ENCODE measurements around the gene DAB2IP.
A peak's percentile ranks its signal among the peaks of the same experiment; 100 is the strongest.
"Not testable (repeated sequence)": the region's sequence is repeated elsewhere in the genome, so short reads cannot be mapped to it uniquely, and the experiment has no call there.

The DAB2IP gene

DNA sequence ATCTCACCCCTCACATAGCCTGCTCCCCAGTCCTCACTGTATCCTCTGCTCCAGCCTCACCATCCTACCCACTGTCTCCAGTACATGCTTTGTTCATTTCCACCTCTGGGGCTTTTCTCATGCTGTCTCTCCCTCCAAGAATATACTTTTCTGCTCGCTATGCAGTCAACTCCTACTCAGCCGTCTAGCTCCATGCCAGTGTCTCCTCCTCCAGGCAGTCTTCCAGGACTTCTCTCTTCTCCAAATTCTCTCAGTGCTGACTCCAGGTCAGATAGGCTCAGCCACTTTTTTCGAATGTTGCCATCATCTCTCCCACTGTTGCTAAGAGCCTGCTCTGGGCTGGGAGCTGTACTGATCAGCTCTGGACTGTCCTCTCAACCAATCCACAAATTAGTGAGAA lies 8.0 kb upstream of the DAB2IP start:
- no peak for DNase-seq (ENCODE audit: low read depth in 1 of 2, low spot score in 1 of 2)

DNA sequence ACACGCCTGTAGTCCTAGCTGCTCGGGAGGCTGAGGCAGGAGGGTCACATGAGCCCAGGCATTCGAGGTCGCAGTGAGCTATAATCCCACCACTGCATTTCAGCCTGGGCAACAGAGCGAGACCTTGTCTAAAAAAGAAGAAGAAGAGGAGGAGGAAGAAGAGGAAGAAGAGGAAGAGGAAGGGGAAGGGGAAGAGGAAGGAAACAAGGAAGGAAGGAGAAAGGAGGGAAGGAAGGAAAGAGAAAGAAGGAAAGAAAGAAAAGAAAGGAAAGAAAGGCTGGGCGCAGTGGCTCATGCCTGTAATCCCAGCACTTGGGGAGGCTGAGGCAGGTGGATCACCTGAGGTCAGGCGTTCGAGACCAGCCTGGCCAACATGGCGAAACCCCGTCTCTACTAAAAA lies 7.4 kb upstream of the DAB2IP start:
- DNase-seq (ENCODE audit: low read depth in 1 of 2, low spot score in 1 of 2), result not testable (repeated sequence)

DNA sequence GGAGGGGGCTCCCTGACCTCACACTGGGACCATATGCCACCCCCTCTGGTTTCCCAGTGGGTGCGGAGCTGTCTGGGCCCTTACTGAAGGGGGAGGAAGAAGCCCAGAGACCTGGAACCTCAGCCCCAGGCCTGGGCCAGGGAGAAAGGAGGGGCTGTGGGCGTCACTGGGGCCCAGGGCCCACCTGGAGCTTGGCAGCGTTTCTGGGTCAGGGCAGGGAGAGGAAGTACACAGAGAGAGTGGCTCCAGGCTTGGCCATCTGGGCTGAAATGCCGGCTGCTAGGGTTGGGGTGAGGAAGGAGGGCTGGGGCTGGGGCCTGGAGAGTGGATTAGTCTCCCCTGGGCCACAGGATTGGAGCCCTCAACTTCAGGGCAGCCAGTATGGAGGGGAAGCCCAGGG lies 6.4 kb upstream of the DAB2IP start:
- DNase-seq (ENCODE audit: low read depth in 1 of 2, low spot score in 1 of 2), result no peak

DNA sequence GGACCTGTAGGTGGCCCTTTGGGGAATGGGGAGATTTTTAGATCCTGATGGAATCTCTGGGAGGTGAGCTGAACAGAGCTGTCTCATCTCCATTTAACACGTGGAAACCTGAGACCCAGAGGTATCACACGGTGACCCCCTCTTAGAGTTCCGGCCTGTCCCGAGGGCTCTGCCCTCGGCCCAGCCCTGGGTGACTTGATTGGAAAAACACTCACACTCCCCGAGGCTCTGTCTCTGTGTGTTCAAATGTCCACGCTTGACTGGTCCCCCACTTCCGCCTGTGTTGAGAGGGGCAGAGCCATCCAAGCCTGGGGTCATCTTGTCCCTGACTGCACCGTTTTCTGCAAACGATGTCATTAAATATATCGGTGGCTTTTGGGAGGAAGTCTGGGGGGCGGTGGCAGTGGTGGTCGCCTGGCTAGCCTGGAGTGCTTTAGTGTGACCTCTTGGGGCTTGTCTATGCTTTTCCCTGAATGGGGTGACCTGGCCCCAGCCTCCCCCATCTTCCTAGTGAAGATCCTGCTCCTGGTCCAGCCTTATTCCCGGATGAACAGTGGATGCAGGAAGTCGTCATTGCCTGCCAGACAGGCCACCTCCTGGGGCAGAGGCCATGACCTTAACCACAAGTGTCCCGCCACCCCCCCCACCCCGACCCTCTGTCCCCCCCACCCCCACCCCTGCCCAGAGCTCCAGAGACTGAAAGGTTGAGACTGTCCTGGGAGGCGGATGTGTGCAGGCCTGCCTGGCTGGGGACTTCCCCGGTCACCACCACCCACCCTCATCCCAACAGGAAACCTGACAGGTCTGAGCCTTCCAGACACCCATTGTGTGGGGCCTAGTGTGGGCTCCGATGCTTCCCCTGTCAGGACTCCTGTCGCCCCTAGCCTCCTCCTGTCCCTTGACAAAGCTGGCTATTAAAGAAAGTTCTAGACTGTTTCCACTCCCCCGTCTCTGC lies 5.3 kb upstream of the DAB2IP start:
- no peak for DNase-seq (ENCODE audit: low read depth in 1 of 2, low spot score in 1 of 2)

DNA sequence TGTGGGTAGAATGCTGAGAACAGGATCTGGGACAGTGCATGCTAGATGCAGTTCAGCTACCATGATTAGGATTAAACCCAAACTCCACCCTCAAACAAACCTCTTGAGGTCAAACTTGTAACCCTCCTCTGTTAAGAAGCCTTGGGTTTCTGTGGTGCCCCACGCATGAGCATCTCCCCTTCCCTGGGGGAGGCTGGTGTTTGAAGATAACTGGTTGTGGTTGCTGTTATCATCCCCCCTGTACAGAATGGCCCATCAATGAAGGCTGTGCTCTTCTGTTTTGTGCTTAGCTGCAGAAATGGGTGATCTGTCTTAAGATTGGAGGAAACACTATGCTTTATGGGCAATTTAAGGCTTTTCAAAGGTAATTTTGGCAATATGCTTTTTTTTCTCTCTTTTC lies 4.4 kb upstream of the DAB2IP start:
- no peak for DNase-seq (ENCODE audit: low read depth in 1 of 2, low spot score in 1 of 2)

DNA sequence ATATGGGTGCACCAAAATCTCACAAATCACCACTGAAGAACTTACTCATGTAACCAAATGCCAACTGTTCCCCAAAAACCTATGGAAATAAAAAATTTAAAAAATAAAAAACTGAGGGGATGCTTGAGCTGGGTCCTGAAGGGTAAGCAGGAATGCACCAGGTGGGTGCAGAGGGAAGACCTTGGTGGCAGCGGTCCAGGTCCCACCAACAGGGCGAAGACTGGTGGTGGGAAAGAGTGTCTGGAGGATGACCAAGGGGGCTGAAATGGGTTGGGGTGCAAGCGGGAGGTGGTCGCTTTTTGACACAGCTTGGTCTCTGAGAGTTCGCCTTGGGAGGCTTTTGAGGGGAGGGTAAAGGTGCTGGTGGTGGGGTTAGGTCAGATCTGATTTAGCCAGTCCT lies 3.3 kb upstream of the DAB2IP start:
- no peak for DNase-seq (ENCODE audit: low read depth in 1 of 2, low spot score in 1 of 2)

DNA sequence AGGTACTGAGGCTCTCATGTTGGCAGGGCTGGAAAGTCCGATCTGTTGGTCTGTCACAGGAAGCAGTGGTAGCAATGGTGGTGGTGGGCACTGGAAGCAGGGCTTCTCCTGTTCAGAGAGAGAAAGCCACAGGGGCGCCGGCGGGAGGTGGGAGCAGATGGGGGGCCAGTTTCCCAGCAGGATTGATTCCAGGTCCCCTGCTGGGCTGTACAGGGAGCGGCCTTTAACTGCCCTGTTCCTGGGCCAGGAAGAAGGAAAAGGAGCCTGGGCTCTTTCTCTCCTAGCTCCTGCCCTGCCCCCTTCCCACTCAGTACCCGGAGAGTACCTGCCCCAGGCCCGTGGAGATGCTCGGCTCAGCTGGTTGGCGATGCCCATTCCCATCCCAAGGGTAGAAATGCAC lies 2.6 kb upstream of the DAB2IP start:
- DNase-seq (ENCODE audit: low read depth in 1 of 2, low spot score in 1 of 2), result no peak

DNA sequence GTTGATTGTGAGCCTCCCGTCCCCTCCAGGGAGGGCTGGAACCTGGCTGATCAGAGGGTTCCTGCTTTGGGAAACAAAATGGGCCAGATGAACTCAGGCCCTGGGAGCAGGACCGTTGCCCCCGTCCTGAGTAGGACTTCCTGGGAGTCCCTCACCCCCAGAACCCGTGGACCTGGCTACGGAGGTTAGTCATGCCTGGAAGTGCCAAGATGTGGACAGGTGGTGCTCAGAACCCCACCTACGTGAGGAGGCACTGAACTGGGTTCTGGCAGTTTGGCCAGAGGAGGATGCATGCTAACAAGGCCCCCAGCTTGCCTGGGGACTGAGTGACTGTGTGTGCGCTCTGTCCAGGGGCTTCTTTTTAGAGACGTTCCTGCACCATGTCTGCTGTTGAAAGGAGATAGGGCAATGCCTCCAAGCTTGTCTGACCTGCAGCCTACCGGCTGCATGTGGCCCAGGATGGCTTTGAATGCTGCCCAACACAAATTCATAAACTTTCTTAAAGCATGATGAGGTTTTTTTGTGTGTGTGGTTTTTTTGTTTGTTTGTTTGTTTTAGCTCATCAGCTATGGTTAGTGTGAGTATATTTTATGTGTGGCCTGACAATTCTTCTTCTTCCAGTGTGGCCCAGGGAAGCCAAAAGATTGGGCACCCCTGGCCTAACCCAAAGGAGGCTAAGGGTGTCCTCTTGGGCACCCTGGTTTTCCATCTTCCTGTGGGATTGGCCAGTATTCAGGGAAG lies 1.8 kb upstream of the DAB2IP start:
- no peak for DNase-seq (ENCODE audit: low read depth in 1 of 2, low spot score in 1 of 2)

DNA sequence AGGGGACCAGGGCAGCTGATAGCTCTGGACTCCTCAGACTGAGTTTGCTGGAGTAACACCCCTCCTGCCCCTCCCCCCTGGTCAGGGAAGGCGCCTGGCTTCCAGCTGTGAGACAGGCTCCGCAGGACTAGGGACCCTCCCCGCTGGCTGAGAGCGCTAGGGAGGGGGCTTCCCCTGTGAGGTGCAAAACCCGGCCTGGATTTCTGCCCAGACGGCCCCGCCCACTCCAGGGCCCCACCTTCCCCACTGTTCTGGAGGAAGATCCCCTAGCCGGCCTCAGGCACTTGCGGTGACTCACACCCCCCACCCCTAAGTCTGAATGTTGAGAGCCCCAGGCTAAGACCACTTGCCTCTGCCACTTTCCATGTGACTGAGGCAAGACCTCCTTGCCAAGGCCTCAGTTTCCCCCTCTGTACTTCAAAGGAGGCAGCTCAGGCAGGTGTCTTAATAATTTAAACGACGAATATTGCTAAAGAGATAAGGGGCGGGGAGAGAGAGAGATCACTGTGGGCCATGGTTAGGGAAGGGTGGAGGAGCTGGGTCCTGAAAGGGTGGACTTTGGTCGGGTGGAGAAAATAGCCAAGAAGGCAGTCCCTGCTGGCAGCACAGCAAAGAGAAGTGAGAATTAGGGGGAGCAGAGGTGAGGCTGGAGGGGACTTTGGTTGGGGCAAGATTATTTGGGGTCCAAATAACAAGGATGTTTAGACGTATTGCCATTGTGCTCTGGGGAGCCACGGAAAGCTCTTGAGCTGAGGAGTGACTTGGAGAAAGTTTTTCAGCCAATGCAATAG lies 1.0 kb upstream of the DAB2IP start:
- DNase-seq (ENCODE audit: low read depth in 1 of 2, low spot score in 1 of 2), result peak in 1 of 2 donors; percentile 5

DNA sequence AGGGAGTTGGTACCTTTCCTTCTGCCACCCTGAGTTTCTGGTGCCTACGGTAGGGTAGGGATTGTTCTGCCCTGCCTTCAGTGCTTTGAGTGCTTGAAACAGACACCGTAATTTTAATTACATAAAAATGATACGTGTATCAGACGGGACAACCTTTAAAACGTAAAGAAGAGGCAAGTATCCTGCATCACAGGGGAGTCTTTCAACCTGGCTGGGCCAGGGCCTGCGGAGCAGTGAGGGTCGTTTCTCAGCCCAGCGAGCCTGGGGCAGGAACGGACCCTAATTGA lies 483 bp upstream of the DAB2IP start:
- no peak for DNase-seq (ENCODE audit: low read depth in 1 of 2, low spot score in 1 of 2)

DNA sequence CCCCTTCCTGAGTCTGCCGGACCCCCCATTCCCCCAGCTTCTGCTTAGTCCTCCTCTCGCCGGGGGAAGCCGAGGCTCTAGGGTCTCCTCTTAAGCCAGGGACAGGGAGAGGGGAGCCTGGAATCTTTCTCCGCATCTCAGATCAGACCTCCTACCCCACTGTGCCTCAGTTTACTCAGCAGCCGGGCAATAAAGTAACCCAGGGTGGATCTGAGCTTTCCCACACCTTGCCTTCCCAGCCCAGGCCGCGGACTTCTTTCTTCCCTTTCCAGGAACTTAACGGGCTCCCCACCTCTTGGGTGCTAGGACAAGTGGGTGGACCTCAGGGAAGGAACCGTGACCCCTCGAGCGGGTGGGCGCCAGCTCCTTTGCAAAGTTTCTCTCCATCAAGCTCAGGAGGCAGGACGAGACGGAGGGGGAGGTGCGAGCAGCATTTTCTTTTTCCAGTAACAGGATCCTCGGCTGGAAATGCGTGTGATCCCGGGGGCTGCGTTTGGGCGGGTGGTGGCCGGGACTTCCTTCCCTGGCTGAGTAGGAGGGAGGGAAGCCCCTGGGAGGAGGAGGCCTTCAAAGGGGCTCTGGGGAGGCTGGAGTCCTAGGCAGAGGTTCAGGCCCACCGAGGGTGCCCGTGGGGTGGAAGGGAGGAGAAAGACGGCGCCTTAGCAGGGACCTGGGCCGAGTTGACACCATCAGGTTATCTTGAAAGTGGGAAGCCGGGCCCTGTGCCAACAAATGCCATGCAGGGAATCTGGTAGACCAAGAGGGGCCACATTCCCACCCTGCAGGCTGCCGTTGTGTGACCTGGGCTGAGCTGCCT lies 795 bp downstream of the DAB2IP start:
- no peak for DNase-seq (ENCODE audit: low read depth in 1 of 2, low spot score in 1 of 2)

DNA sequence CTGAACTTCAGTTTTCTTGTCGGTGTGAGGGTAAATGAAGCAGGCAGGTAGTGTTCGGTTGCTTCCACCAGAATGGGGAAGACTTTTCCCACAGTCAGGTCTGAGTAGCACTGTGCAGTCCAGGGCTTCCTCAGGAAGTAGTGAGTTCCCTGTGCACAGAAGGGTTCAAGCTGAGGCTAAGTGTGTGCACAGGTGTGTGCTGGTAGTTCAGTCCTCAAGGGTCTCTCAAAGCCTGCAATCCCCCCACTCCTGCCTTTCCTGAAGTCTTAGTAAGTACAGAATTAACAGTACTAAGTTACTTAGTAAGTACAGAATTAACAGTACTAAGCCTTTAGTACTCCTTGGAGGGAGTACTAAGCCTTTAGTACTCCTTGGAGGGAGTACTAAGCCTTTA lies 1.4 kb downstream of the DAB2IP start:
- DNase-seq (ENCODE audit: low read depth in 1 of 2, low spot score in 1 of 2), result no peak

DNA sequence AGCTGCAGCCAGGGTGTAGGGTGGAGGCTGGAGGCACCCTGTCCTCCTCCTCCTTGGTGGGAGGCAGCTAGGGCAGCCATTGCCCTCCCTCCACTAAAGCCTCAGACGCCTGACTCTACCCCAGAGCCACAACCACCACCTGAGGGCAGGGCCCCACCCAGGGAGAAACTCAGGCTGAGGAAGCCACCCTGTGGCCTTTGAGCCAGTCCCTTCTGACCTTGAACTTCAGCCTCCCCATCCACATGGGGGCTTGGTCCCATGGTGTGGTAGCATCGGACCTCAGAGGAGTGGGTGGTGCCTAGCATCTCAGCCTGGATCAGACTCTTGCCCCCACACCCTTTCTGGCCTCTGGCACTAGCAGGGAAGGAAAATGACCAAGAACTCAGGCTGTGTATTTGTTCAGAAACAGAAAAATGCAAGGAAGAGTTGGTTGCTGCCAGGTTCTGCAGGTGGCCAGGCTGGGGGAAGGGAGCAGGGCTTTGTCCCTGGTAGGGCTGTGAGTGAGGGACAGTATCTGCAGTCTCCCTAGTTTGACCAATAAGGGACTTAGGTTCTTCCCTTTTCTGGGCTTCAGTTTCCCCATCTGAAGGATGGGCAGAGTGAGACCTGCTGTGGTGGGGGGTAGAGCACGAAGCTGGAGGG lies 3.2 kb downstream of the DAB2IP start:
- DNase-seq (ENCODE audit: low read depth in 1 of 2, low spot score in 1 of 2), result no peak

DNA sequence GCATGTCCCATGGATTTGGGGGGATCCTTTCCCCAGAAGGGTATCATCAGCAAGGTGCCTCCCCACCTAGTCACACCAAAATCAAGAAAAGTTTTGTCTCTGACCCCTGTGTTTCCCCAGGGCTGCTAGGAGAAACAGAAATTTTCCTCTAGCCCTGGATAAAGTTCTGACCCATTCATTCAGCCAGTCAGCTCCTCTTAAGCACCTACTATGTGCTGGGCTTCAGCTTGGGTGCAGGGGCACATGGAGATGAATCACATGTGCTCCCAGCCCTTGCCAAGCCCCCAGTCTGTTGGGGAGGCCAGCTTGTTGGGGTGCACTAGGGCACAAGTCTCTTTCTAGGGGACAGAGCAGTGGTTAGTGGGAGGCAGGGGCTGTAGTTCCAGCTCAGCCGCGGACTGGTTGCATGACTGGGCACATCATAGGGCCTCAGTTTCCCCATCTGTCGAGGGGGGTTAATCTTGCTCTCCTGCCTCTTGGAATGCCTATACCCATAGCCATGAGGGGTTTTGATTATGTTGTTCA lies 3.9 kb downstream of the DAB2IP start:
- no peak for DNase-seq (ENCODE audit: low read depth in 1 of 2, low spot score in 1 of 2)

DNA sequence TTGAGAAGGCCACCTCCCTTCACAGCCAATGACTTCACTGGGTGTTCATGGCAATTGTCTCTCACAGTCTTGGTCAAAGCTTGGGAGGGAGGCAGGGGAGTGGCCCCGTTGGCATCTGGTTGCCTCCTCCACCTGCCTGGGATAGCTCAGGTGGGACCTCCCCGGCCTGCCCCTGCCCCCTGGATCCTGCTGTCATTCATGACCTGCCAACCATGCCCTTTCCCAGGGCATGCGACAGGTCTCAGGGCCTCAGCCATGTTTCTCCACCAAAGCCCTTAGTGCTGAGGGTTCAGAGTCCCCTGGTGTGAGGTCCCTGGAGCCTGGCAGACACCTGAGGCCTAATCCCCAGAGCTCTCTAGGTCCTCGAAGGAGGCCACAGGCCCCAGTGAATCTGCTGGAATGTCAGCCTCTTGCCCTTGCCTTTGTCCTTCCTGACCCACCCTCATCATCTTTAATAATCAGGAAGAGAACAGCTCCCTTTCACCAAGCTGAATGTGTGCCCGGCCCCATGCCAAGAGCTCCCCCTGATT lies 5.6 kb downstream of the DAB2IP start:
- DNase-seq (ENCODE audit: low read depth in 1 of 2, low spot score in 1 of 2), result no peak

DNA sequence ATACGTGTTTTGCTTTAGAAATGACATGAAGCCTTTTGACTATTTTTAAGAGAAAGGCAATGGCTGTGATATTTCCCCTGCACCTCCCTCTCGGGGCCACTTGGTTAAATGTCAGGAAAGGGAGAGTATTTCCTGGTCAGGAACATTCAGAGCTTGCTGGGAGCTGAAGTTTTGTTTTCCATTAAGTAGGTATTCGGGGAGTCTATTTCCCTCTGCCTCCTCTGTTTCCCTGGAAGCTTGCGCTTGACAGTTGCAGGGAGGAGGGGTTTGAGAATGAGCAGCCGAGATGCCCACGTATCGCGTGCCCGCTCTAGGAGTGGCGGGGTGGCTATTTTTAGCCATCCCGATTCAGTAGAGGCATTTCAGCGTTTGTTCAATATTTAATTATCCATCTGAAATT lies 6.7 kb downstream of the DAB2IP start:
- DNase-seq (ENCODE audit: low read depth in 1 of 2, low spot score in 1 of 2), result no peak

DNA sequence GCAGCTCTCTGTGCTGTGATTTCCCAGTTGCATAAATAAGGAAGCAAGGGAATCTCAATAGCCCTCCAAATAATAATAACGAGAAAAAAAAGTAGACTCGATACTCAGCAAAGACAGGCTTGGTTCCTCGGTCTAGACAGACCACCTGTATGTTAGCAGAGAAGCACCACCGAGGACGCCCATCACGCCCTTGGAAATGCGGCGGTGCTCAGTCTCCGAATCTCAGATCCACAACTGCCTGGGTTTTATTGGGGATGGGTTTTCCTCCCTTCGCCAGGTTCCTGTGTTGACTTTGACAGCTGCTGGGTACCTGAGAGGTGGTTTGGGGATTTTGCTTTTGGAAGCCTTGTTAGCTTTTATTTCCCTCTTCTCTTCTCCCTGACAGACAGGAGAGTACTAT lies 7.2 kb downstream of the DAB2IP start:
- no peak for DNase-seq (ENCODE audit: low read depth in 1 of 2, low spot score in 1 of 2)

DNA sequence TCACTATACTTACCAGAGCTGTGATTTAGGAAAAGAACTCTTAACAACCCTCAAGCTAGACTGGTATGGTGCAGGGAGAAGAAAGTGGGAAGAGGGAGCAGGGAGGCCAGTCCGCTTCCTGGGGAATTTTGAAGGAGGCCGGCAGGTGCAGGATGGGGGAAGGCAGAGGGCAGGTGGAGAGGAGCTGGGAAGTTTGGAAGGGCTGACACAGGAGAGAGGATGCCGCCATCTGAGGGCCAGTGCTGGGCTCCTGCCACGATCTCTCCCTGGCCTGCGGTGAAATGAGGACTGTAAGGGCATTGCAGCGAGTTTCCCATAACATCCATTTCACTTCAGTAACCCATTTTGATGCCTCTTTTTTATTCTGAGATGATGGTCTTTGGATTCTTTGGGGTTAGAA lies 8.9 kb downstream of the DAB2IP start:
- DNase-seq (ENCODE audit: low read depth in 1 of 2, low spot score in 1 of 2), result no peak

DNA sequence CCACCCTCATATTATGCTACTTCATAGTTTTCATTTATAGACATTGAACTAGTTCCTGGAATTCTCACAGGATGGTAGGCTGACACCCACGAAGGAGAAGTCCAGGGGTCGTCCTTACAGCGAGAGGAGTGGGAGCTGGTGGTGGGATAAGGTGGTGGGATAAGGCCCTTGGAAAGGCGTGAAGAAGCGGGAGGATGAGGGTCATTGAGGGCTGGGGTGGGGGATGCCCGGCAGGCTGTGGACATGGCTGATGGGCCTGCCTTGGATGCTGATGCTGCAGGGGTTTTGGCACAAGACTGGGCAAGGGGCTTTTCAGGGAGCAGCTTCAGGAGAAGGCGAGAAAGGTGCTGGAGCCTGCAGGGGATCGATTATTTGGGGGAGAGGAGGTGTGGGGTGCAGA lies 9.4 kb downstream of the DAB2IP start:
- DNase-seq (ENCODE audit: low read depth in 1 of 2, low spot score in 1 of 2), result no peak

DNA sequence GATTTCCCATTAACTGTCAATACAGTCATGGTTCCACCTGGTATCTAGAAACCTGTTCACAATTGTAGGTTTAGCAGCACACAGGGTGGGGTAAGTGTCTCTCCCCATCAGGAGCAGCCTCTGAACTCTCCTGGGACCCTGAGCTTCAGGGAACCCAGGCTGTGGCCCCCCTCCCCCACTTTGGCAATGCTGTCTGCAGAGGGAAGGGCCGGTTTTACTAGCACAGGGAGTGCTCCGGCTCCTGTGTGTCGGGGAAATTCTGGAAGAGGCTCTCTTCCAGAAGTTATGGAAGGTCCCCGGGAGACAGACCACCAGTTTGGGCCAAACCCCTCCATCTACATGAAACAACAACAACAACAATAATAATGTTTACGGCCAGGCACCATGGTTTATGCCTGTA lies 9.9 kb downstream of the DAB2IP start:
- DNase-seq (ENCODE audit: low read depth in 1 of 2, low spot score in 1 of 2), result no peak

Measured in stimulated activated CD4-positive, alpha-beta T cell treated with anti-CD3 and anti-CD28 coated beads, Interleukin-15, amount 100 ng/mL, for 1 hour (primary cell).